B cell (primary cell): ENCODE data around the gene DEDD2. TPM values are rescaled to one million over a fixed set of nuclear protein-coding genes. Genes with fewer than 3 reads are reported as not detected.

Source experiments
- ATAC-seq: fragments of 200-7000 bp; cut with Tn5 transposase; one replicate; pipeline ENCODE4 v1.10.0; 2021; ENCODE audit warnings: low read depth, mild to moderate bottlenecking, moderate number of reproducible peaks, moderate library complexity
- CTCF ChIA-PET: fragments of 350-600 bp; sonication (Branson Sonifier 250); formaldehyde crosslinking; loops from one replicate; lab custom pipeline; 2021; ENCODE audit warnings: antibody characterized with exemption, inconsistent platforms; lab: Charles Lee
- POLR2A ChIA-PET: fragments of 350-600 bp; sonication (Branson Sonifier 250); formaldehyde crosslinking; loops from one replicate; lab custom pipeline; 2021; ENCODE audit warnings: antibody characterized with exemption; lab: Charles Lee
- DNase-seq: peaks from one replicate; pipeline ENCODE4 v3.0.0; 2013
- H2AFZ ChIP-seq: 2 replicates; pipeline ENCODE4 v1.6.1; 2012; ENCODE audit warnings: mild to moderate bottlenecking, low read depth, low read length; ENCODE audit not compliant: insufficient read depth, poor library complexity, severe bottlenecking
- H3K27ac ChIP-seq, 2 donors: 1 replicate in 1 of 2; 2 replicates in 1 of 2; pipeline ENCODE4 v1.5.1; 2012 to 2013; ENCODE audit warnings: low read length in 2 of 2, mild to moderate bottlenecking in 2 of 2, moderate library complexity in 1 of 2
- H3K27me3 ChIP-seq, 4 experiments: fragments of 200-600 bp in 1 of 4; sonication (generic) in 1 of 4; replicated peaks in 1 of 4; 1 replicate in 2 of 4; 2 replicates in 2 of 4; pipeline versions ENCODE4 v1.6.1 to v1.7.0; 2013 to 2016; ENCODE audit warnings: low read length in 3 of 4, mild to moderate bottlenecking in 2 of 4, mixed read lengths in 1 of 4, moderate library complexity in 1 of 4; ENCODE audit not compliant: insufficient read depth in 4 of 4, control insufficient read depth in 3 of 4; ENCODE audit errors: control extremely low read depth in 1 of 4
- H3K36me3 ChIP-seq, 2 experiments: replicated peaks in 1 of 2; 1 replicate in 1 of 2; 2 replicates in 1 of 2; pipeline versions ENCODE4 v1.6.1 to v1.7.1; 2013; ENCODE audit warnings: low read length in 1 of 2; ENCODE audit not compliant: insufficient read depth in 2 of 2, control insufficient read depth in 1 of 2; ENCODE audit errors: control extremely low read depth in 1 of 2, extremely low read depth in 1 of 2
- H3K4me1 ChIP-seq, 2 donors: fragments of 200-600 bp in 1 of 2; sonication (generic) in 1 of 2; 1 replicate in 1 of 2; 2 replicates in 1 of 2; pipeline versions ENCODE4 v1.5.1 to v1.6.1; 2013 to 2017; ENCODE audit warnings: low read length in 2 of 2; ENCODE audit not compliant: control insufficient read depth in 2 of 2, insufficient read depth in 2 of 2
- H3K4me2 ChIP-seq: replicated peaks from 2 replicates; pipeline ENCODE3; 2012; ENCODE audit warnings: mild to moderate bottlenecking, low read depth, low read length; ENCODE audit not compliant: poor library complexity, severe bottlenecking
- H3K4me3 ChIP-seq, 5 experiments: fragments of 200-600 bp in 1 of 5; sonication (generic) in 1 of 5; 1 replicate in 3 of 5; 2 replicates in 2 of 5; pipeline versions ENCODE4 v1.5.1 to v1.7.0; 2011 to 2016; ENCODE audit warnings: low read length in 4 of 5, mild to moderate bottlenecking in 4 of 5, low read depth in 2 of 5, control low read depth in 1 of 5, moderate library complexity in 1 of 5; ENCODE audit not compliant: insufficient read depth in 1 of 5; ENCODE audit errors: control extremely low read depth in 1 of 5, extremely low read depth in 1 of 5
- H3K79me2 ChIP-seq: fragments of 200-600 bp; sonication (generic); one replicate; pipeline ENCODE4 v1.6.0; 2016; ENCODE audit warnings: low read length; ENCODE audit not compliant: control insufficient read depth, insufficient read depth
- H3K9ac ChIP-seq: fragments of 200-600 bp; sonication (generic); 2 replicates; pipeline ENCODE4 v1.6.1; 2017; ENCODE audit warnings: mild to moderate bottlenecking, low read length, moderate library complexity
- H3K9me3 ChIP-seq, 3 donors: one replicate each; pipeline versions ENCODE4 v1.6.1 to v1.7.1; 2013; ENCODE audit warnings: low read length in 2 of 3; ENCODE audit not compliant: control insufficient read depth in 2 of 3, insufficient read depth in 1 of 3; ENCODE audit errors: control extremely low read depth in 1 of 3
- H4K20me1 ChIP-seq: 2 replicates; pipeline ENCODE4 v1.6.0; 2012; ENCODE audit warnings: mild to moderate bottlenecking, low read length; ENCODE audit not compliant: insufficient read depth, control insufficient read depth, poor library complexity, severe bottlenecking
- H3K27ac Mint-ChIP-seq: one replicate; pipeline ENCODE4 v1.8.0; 2021; ENCODE audit warnings: mixed read lengths
- H3K27me3 Mint-ChIP-seq: one replicate; pipeline ENCODE4 v1.8.0; 2021; ENCODE audit warnings: mixed read lengths
- H3K4me1 Mint-ChIP-seq: one replicate; pipeline ENCODE4 v1.8.0; 2021; ENCODE audit warnings: mixed read lengths
- H3K4me3 Mint-ChIP-seq: one replicate; pipeline ENCODE4 v1.8.0; 2021; ENCODE audit warnings: mixed read lengths
- H3K9me3 Mint-ChIP-seq: one replicate; pipeline ENCODE4 v1.8.0; 2022; ENCODE audit warnings: mixed read lengths; ENCODE audit not compliant: insufficient read depth
- CTCF ChIP-seq: fragments of 200-600 bp; IDR thresholded peaks from one replicate; pipeline ENCODE4 v1.8.0; 2022; ENCODE audit warnings: antibody characterized with exemption, mild to moderate bottlenecking
- EZH2 ChIP-seq: IDR thresholded peaks from 2 replicates; pipeline ENCODE4 v1.6.1; 2012; ENCODE audit warnings: borderline replicate concordance, low read depth, mild to moderate bottlenecking, moderate library complexity, low read length; ENCODE audit not compliant: insufficient read depth, poor library complexity, severe bottlenecking
- WGBS: methylation state at CpG from one replicate; pipeline ENCODE4 v1.1.5; 2013; ENCODE audit warnings: missing lambda C conversion rate; ENCODE audit not compliant: insufficient coverage; 5-methylcytosine and 5-hydroxymethylcytosine counted together
- intact Hi-C: fragments of 100-400 bp; cut with micrococcal nuclease; formaldehyde crosslinking; loops from one replicate; pipeline ENCODE4 v1.10.0; 2022
- polyA plus RNA-seq: library from polyadenylated mRNA; depleted of rRNA; stranded (reverse); fragments of >200 nt; gene quantifications from 2 replicates; pipeline ENCODE4 v1.2.3, GENCODE V29; 2012
- total RNA-seq, 2 donors: library from RNA; stranded (reverse); fragments of 120-200 nt in 1 of 2; gene quantifications; 1 replicate in 1 of 2; 2 replicates in 1 of 2; pipeline versions ENCODE4 v1.2.3 to v1.2.4, GENCODE V29; 2013 to 2022

The DEDD2 gene
- total and polyA plus RNA-seq, 2 donors (not counting 1 experiment from before 2014, with no cell fraction given), result 52.8 to 90.6 TPM

- no peak overlapping the region for H2AFZ ChIP-seq
- H3K9ac ChIP-seq, result no peak overlapping the region
- intact Hi-C loops, result no loop called here
- H3K36me3 ChIP-seq, result peaks cover 0 to 51% of the 10 kb centered on the region in 2 experiments
- ATAC-seq, result no peak
- no peak for DNase-seq
- no peak overlapping the region for H3K4me2 ChIP-seq
- H3K27me3 Mint-ChIP-seq, result no peaks in the 10 kb centered on the region
- no peak overlapping the region for H3K27ac ChIP-seq
- WGBS, result 97% methylated on average over 32 of the region's 33 CpGs
- H3K9me3 ChIP-seq, result no peaks in the 10 kb centered on the region
- H3K4me1 ChIP-seq, result peaks cover 4 to 7% of the 10 kb centered on the region in 2 donors
- H4K20me1 ChIP-seq, result peaks cover 69% of the 10 kb centered on the region
- no peak overlapping the region for H3K4me3 ChIP-seq
- CTCF ChIA-PET, result interaction anchor here (0.8 kb wide), 1 partner anchor 71 kb away, joined by 3 read pairs; no protein-coding TSS in a partner anchor
- TF ChIP-seq EZH2 (no peak), CTCF (no peak)
- no peak overlapping the region for H3K4me3 Mint-ChIP-seq
- H3K27ac Mint-ChIP-seq, result no peak overlapping the region
- H3K79me2 ChIP-seq, result peaks cover 56% of the 10 kb centered on the region
- POLR2A ChIA-PET, result no interaction called here
- peaks cover 19% of the 10 kb centered on the region for H3K4me1 Mint-ChIP-seq
- no peaks in the 10 kb centered on the region for H3K27me3 ChIP-seq
- no peaks in the 10 kb centered on the region for H3K9me3 Mint-ChIP-seq
Measured at GRCh38 chr19:42225718-42226292, 8.3 kb upstream of the DEDD2 start.

GRCh38 chr19:42224940-42225717 lies 7.7 kb upstream of the DEDD2 start:
- no peaks in the 10 kb centered on the region for H3K9me3 Mint-ChIP-seq
- Histone ChIP-seq H3K4me3 (no peak overlapping the region), H3K27ac (no peak overlapping the region), H3K36me3 (peaks cover 0 to 46% of the 10 kb centered on the region in 2 experiments), H2AFZ (no peak overlapping the region), H3K4me2 (no peak overlapping the region), H3K79me2 (peaks cover 63% of the 10 kb centered on the region), H3K4me1 (peaks cover 7 to 12% of the 10 kb centered on the region in 2 donors), H3K9me3 (no peaks in the 10 kb centered on the region), H4K20me1 (peaks cover 68% of the 10 kb centered on the region), H3K27me3 (no peaks in the 10 kb centered on the region), H3K9ac (no peak overlapping the region)
- H3K27ac Mint-ChIP-seq, result no peak overlapping the region
- no peaks in the 10 kb centered on the region for H3K27me3 Mint-ChIP-seq
- H3K4me3 Mint-ChIP-seq, result no peak overlapping the region
- no peak for ATAC-seq
- 95% methylated on average over 35 of the region's 37 CpGs for WGBS
- intact Hi-C loops, result no loop called here
- peaks cover 26% of the 10 kb centered on the region for H3K4me1 Mint-ChIP-seq
- TF ChIP-seq CTCF (no peak), EZH2 (no peak)
- no peak for DNase-seq
- ChIA-PET CTCF (no interaction called here), POLR2A (no interaction called here)
